ENCODE results near the gene MOV10L1.

Gene MOV10L1

GRCh38 chr22:50205781-50206569 lies 116.2 kb downstream of the MOV10L1 start:
- DNase-seq (ENCODE audit: low read depth), result no peak

- no peak for DNase-seq (ENCODE audit: low read depth)
These were observed 116.8 kb downstream of the MOV10L1 start for GRCh38 chr22:50206599-50206998.

GRCh38 chr22:50207383-50208140 lies 117.8 kb downstream of the MOV10L1 start:
- no peak for DNase-seq (ENCODE audit: low read depth)

- DNase-seq (ENCODE audit: low read depth), result no peak
These were observed 118.7 kb downstream of the MOV10L1 start for GRCh38 chr22:50208430-50208938.

GRCh38 chr22:50208939-50209892 lies 119.4 kb downstream of the MOV10L1 start:
- no peak for DNase-seq (ENCODE audit: low read depth)

- no peak for DNase-seq (ENCODE audit: low read depth)
These were observed 120.1 kb downstream of the MOV10L1 start for GRCh38 chr22:50209893-50210292.

- no peak for DNase-seq (ENCODE audit: low read depth)
These were observed 120.8 kb downstream of the MOV10L1 start for GRCh38 chr22:50210378-50211139.

- no peak for DNase-seq (ENCODE audit: low read depth)
These were observed 121.3 kb downstream of the MOV10L1 start for GRCh38 chr22:50211147-50211546.

All from CMK (cell line).